K562 (cell line): ENCODE measurements around the gene METTL15. TPM values are rescaled to one million over a fixed set of nuclear protein-coding genes. Genes with fewer than 3 reads are reported as not detected.
A peak's percentile ranks its signal among the peaks of the same experiment; 100 is the strongest.

Experiments
- BHLHE40 ChIP-seq: IDR thresholded peaks from 2 replicates; pipeline ENCODE4 v1.6.1; 2011; ENCODE audit warnings: low read length, improper control_type of control experiment
- CBFB ChIP-seq: sonication (generic); formaldehyde crosslinking; IDR thresholded peaks from 2 replicates; pipeline ENCODE4 v1.4.0; 2020; ENCODE audit warnings: mild to moderate bottlenecking, missing genetic modification reagents
- CBX5 ChIP-seq: IDR thresholded peaks from 2 replicates; pipeline ENCODE4 v1.6.1; 2014; ENCODE audit warnings: low read depth, borderline replicate concordance
- ETS2 ChIP-seq: IDR thresholded peaks from 2 replicates; pipeline ENCODE4 v1.6.1; 2016; ENCODE audit warnings: borderline replicate concordance, missing genetic modification characterization, mild to moderate bottlenecking, moderate library complexity, missing compliant biosample characterization; ENCODE audit not compliant: poor library complexity, severe bottlenecking
- KAT2B ChIP-seq: IDR thresholded peaks from one replicate; pipeline ENCODE4 v1.6.1; 2012; ENCODE audit warnings: low read depth, mild to moderate bottlenecking, control low read depth, inconsistent platforms, low read length, moderate library complexity
- KDM1A ChIP-seq, 2 experiments: fragments of 450-650 bp; IDR thresholded peaks; 2 replicates each; pipeline ENCODE4 v1.6.1; 2016; ENCODE audit warnings: mild to moderate bottlenecking in 2 of 2
- MBD2 ChIP-seq: sonication (generic); IDR thresholded peaks from 2 replicates; pipeline ENCODE4 v1.6.1; 2016; ENCODE audit warnings: low read depth, borderline replicate concordance
- NR1H2 ChIP-seq: sonication (generic); formaldehyde crosslinking; IDR thresholded peaks from 2 replicates; pipeline ENCODE4 v1.4.0; 2020; ENCODE audit warnings: mild to moderate bottlenecking, missing genetic modification reagents
- POLR3A ChIP-seq: IDR thresholded peaks from 2 replicates; pipeline ENCODE4 v1.6.1; 2011; ENCODE audit warnings: borderline replicate concordance, mild to moderate bottlenecking, moderate library complexity; ENCODE audit not compliant: insufficient read length, insufficient read depth; ENCODE audit errors: extremely low read depth
- RAD21 ChIP-seq, 2 experiments: fragments of 250-450 bp in 1 of 2; fragments of 450-650 bp in 1 of 2; sonication (Bioruptor Pico) in 1 of 2; formaldehyde crosslinking in 1 of 2; IDR thresholded peaks in 1 of 2; conservative IDR thresholded peaks in 1 of 2; 2 replicates each; pipeline versions ENCODE4 v1.4.0 to v1.8.0; 2020 to 2022; ENCODE audit warnings: mild to moderate bottlenecking in 2 of 2, moderate library complexity in 1 of 2
- ZBTB1 ChIP-seq: sonication (generic); formaldehyde crosslinking; IDR thresholded peaks from 2 replicates; pipeline ENCODE4 v1.8.1; 2023; ENCODE audit warnings: missing genetic modification reagents, low read depth, mild to moderate bottlenecking, borderline replicate concordance
- ZNF263 ChIP-seq: sonication (generic); formaldehyde crosslinking; IDR thresholded peaks from 2 replicates; pipeline ENCODE4 v1.8.0; 2022; ENCODE audit warnings: mild to moderate bottlenecking, missing genetic modification reagents, borderline replicate concordance
- ZNF507 ChIP-seq: conservative IDR thresholded peaks from 2 replicates; pipeline ENCODE4 v1.6.1; 2017; ENCODE audit warnings: missing genetic modification characterization, missing compliant biosample characterization
- polyA plus RNA-seq, 8 experiments: library from polyadenylated mRNA; depleted of rRNA in 4 of 8; stranded (reverse) in 5 of 8; unstranded in 3 of 8; fragments of >200 nt; fragmentation: Nextera tagmentation in 2 of 8; fragmentation: Illumina TruSeq in 1 of 8; extraction: Ambion mirVana in 2 of 8; extraction: Trizol in 1 of 8; gene quantifications; 2 replicates each; pipeline versions ENCODE4 v1.2.1 to v1.2.3, GENCODE V29; 2011 to 2014; ENCODE audit warnings: inconsistent platforms in 1 of 8, missing spikeins in 1 of 8
- total RNA-seq, 7 experiments: library from RNA; depleted of rRNA in 6 of 7; stranded (reverse); fragments of >200 nt in 6 of 7; fragmentation: Illumina TruSeq in 2 of 7; extraction: Trizol in 2 of 7; gene quantifications; 2 replicates each; pipeline versions ENCODE4 v1.2.1 to v1.2.3, GENCODE V29; 2011 to 2021; ENCODE audit warnings: low replicate concordance in 1 of 7
- TF ChIP-seq, protein P1 (sequence below): fragments of 450-650 bp; IDR thresholded peaks from 2 replicates; pipeline ENCODE4 v1.6.1; 2016; ENCODE audit warnings: antibody characterized with exemption
- TF ChIP-seq, protein P2 (sequence below): fragments of 250-450 bp; sonication (Bioruptor Pico); IDR thresholded peaks from 2 replicates; pipeline ENCODE4 v1.5.0; 2021
- TF ChIP-seq, protein P3 (sequence below): fragments of 450-650 bp; IDR thresholded peaks from 2 replicates; pipeline ENCODE4 v1.6.1; 2018; ENCODE audit warnings: mild to moderate bottlenecking, low read depth; ENCODE audit not compliant: partially characterized antibody
- TF ChIP-seq, protein P4 (sequence below): sonication (generic); formaldehyde crosslinking; IDR thresholded peaks from 2 replicates; pipeline ENCODE4 v1.4.0; 2020; ENCODE audit warnings: mild to moderate bottlenecking, missing genetic modification reagents
- TF ChIP-seq, protein P5 (sequence below): fragments of 150-350 bp; conservative IDR thresholded peaks from 2 replicates; pipeline ENCODE4 v1.6.1; 2014; ENCODE audit warnings: low read length

The METTL15 gene
- total and polyA plus RNA-seq, 9 of the 15 experiments (the other 6 are each of a cell fraction or from before 2014, with no cell fraction given), result 10.7 to 21.7 (median 15.9) TPM

DNA sequence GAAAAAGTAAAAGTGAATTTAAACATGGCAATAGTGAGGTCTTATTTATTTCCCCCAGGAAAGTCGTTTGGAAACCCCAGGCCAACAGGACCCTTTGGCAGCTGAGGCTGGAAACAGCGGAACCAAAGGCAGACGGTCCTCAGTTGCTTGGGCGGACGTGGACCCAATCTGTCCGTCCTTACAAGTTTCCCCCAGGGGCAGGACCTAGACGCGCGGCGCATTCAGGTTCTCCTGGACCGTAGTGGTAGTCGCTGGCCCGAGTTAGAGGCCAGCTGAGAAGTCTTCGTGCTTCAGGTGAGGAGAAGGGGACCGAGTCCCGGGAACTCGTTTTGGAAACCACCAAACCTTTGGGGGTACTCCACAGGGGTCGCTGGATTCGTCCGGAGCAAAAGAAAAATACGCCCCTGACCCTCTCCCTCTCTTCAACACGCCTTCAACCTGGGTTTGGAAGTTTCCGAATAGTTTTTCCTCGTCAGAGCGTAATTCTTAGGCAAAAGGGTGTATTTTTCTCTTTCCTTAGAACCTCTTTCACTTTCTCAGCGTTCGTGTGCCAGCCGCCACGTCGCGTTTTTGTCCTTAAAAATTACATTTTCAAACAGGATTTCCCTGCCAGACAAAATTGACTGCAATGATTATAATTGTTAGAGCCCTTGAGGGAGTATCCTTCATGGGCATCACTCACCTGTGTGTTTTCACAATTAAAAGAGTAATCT lies 2.1 kb downstream of the METTL15 start (continued):
- TF ChIP-seq, protein P1, sequence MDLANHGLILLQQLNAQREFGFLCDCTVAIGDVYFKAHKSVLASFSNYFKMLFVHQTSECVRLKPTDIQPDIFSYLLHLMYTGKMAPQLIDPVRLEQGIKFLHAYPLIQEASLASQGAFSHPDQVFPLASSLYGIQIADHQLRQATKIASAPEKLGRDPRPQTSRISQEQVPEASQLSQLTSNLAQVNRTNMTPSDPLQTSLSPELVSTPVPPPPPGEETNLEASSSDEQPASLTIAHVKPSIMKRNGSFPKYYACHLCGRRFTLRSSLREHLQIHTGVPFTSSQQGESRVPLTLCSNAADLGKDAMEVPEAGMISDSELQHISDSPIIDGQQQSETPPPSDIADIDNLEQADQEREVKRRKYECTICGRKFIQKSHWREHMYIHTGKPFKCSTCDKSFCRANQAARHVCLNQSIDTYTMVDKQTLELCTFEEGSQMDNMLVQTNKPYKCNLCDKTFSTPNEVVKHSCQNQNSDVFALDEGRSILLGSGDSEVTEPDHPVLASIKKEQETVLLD, result peak; percentile 47; the same call in 1 of the 2 replicates
- TF ChIP-seq NR1H2 (CRISPR knock-in tag) (no peak), ZNF507 (tag) (no peak), RAD21 (CRISPR knock-in tag; conservative IDR thresholded peaks at IDR 0.05 in 1 of 2, IDR thresholded peaks at IDR 0.05 in 1 of 2) (no peak), ZBTB1 (CRISPR knock-in tag) (no peak), KAT2B (no peak), CBFB (CRISPR knock-in tag) (no peak), CBX5 (0 out of 2 replicates have a peak, but pooled peaks have one; percentile 20), MBD2 (peak; percentile 89), ETS2 (no peak), POLR3A (no peak), ZNF263 (CRISPR knock-in tag) (no peak), BHLHE40 (0 out of 2 replicates have a peak, but pooled peaks have one; percentile 18), KDM1A (IDR thresholded peaks at IDR 0.05) (no peak)
- TF ChIP-seq, protein P2, sequence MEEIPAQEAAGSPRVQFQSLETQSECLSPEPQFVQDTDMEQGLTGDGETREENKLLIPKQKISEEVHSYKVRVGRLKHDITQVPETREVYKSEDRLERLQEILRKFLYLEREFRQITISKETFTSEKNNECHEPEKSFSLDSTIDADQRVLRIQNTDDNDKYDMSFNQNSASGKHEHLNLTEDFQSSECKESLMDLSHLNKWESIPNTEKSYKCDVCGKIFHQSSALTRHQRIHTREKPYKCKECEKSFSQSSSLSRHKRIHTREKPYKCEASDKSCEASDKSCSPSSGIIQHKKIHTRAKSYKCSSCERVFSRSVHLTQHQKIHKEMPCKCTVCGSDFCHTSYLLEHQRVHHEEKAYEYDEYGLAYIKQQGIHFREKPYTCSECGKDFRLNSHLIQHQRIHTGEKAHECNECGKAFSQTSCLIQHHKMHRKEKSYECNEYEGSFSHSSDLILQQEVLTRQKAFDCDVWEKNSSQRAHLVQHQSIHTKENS, result 0 out of 2 replicates have a peak, but pooled peaks have one; percentile 6
- TF ChIP-seq, protein P3, sequence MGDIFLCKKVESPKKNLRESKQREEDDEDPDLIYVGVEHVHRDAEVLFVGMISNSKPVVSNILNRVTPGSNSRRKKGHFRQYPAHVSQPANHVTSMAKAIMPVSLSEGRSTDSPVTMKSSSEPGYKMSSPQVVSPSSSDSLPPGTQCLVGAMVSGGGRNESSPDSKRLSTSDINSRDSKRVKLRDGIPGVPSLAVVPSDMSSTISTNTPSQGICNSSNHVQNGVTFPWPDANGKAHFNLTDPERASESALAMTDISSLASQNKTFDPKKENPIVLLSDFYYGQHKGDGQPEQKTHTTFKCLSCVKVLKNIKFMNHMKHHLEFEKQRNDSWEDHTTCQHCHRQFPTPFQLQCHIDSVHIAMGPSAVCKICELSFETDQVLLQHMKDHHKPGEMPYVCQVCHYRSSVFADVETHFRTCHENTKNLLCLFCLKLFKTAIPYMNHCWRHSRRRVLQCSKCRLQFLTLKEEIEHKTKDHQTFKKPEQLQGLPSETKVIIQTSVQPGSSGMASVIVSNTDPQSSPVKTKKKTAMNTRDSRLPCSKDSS, result no peak
- TF ChIP-seq, protein P4, sequence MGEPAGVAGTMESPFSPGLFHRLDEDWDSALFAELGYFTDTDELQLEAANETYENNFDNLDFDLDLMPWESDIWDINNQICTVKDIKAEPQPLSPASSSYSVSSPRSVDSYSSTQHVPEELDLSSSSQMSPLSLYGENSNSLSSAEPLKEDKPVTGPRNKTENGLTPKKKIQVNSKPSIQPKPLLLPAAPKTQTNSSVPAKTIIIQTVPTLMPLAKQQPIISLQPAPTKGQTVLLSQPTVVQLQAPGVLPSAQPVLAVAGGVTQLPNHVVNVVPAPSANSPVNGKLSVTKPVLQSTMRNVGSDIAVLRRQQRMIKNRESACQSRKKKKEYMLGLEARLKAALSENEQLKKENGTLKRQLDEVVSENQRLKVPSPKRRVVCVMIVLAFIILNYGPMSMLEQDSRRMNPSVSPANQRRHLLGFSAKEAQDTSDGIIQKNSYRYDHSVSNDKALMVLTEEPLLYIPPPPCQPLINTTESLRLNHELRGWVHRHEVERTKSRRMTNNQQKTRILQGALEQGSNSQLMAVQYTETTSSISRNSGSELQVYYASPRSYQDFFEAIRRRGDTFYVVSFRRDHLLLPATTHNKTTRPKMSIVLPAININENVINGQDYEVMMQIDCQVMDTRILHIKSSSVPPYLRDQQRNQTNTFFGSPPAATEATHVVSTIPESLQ (CRISPR knock-in tag), result no peak
- TF ChIP-seq, protein P5, sequence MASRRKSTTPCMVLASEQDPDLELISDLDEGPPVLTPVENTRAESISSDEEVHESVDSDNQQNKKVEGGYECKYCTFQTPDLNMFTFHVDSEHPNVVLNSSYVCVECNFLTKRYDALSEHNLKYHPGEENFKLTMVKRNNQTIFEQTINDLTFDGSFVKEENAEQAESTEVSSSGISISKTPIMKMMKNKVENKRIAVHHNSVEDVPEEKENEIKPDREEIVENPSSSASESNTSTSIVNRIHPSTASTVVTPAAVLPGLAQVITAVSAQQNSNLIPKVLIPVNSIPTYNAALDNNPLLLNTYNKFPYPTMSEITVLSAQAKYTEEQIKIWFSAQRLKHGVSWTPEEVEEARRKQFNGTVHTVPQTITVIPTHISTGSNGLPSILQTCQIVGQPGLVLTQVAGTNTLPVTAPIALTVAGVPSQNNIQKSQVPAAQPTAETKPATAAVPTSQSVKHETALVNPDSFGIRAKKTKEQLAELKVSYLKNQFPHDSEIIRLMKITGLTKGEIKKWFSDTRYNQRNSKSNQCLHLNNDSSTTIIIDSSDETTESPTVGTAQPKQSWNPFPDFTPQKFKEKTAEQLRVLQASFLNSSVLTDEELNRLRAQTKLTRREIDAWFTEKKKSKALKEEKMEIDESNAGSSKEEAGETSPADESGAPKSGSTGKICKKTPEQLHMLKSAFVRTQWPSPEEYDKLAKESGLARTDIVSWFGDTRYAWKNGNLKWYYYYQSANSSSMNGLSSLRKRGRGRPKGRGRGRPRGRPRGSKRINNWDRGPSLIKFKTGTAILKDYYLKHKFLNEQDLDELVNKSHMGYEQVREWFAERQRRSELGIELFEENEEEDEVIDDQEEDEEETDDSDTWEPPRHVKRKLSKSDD, result peak; percentile 65; the same call in 1 of the 2 replicates
